OCI-LY1 (cell line): ENCODE results near the gene CHRNA4.

Experiments
- H2AFZ ChIP-seq: fragments of 200-600 bp; sonication (generic), shearing (Covaris generic); 2 replicates; pipeline ENCODE4 v1.6.0; 2014; ENCODE audit warnings: antibody characterized with exemption, mild to moderate bottlenecking, low read length
- H3F3A ChIP-seq: fragments of 200-600 bp; sonication (generic), shearing (Covaris generic); 2 replicates; pipeline ENCODE4 v1.6.0; 2014; ENCODE audit warnings: mild to moderate bottlenecking, antibody characterized with exemption, low read length, moderate library complexity; ENCODE audit not compliant: insufficient read depth
- H3K27ac ChIP-seq: fragments of 200-600 bp; sonication (generic); 2 replicates; pipeline ENCODE4 v1.5.1; 2014; ENCODE audit warnings: low read length, mixed run types, mild to moderate bottlenecking, low read depth; ENCODE audit not compliant: poor library complexity, severe bottlenecking
- H3K27me3 ChIP-seq: fragments of 200-600 bp; sonication (generic); 2 replicates; pipeline ENCODE4 v1.6.0; 2014; ENCODE audit warnings: antibody characterized with exemption, mild to moderate bottlenecking, low read length, moderate library complexity; ENCODE audit not compliant: insufficient read depth
- H3K36me3 ChIP-seq: fragments of 200-600 bp; sonication (generic); 2 replicates; pipeline ENCODE4 v1.6.1; 2014; ENCODE audit warnings: mild to moderate bottlenecking, antibody characterized with exemption, low read length, moderate library complexity, mixed read lengths; ENCODE audit not compliant: insufficient read depth
- H3K4me1 ChIP-seq: fragments of 200-600 bp; sonication (generic); 2 replicates; pipeline ENCODE4 v1.5.1; 2014; ENCODE audit warnings: mild to moderate bottlenecking, low read length, moderate library complexity; ENCODE audit not compliant: insufficient read depth, severe bottlenecking
- H3K4me2 ChIP-seq: fragments of 200-600 bp; sonication (generic), shearing (Covaris generic); 2 replicates; pipeline ENCODE4 v1.6.1; 2014; ENCODE audit warnings: low read length
- H3K4me3 ChIP-seq: fragments of 200-600 bp; sonication (generic); 2 replicates; pipeline ENCODE4 v1.5.1; 2014; ENCODE audit warnings: low read length, low read depth, mild to moderate bottlenecking, mixed read lengths; ENCODE audit not compliant: poor library complexity, severe bottlenecking
- H3K79me2 ChIP-seq: fragments of 200-600 bp; shearing (Covaris generic); 2 replicates; pipeline ENCODE4 v1.6.1; 2016; ENCODE audit warnings: mixed run types, low read length, mixed read lengths; ENCODE audit not compliant: insufficient read depth
- H3K9ac ChIP-seq: fragments of 200-600 bp; sonication (generic), shearing (Covaris generic); 2 replicates; pipeline ENCODE4 v1.6.1; 2014; ENCODE audit warnings: mild to moderate bottlenecking, low read length, mixed read lengths
- H3K9me2 ChIP-seq: fragments of 200-600 bp; sonication (generic), shearing (Covaris generic); 2 replicates; pipeline ENCODE4 v1.6.1; 2014; ENCODE audit warnings: low read depth, mild to moderate bottlenecking, low read length, mixed read lengths
- H3K9me3 ChIP-seq: fragments of 200-600 bp; shearing (Covaris generic); 2 replicates; pipeline ENCODE4 v1.6.1; 2014; ENCODE audit warnings: low read length, mixed read lengths
- H4K20me1 ChIP-seq: fragments of 200-600 bp; sonication (generic), shearing (Covaris generic); 2 replicates; pipeline ENCODE4 v1.6.0; 2016; ENCODE audit warnings: mild to moderate bottlenecking, low read length; ENCODE audit not compliant: insufficient read depth
- CTCF ChIP-seq: fragments of 200-600 bp; sonication (generic), shearing (Covaris generic); IDR thresholded peaks from 2 replicates; pipeline ENCODE4 v1.5.1; 2017; ENCODE audit warnings: mild to moderate bottlenecking, antibody characterized with exemption, low read length, moderate library complexity, mixed read lengths
- EZH2 ChIP-seq: fragments of 200-600 bp; sonication (generic), shearing (Covaris generic); IDR thresholded peaks from 2 replicates; pipeline ENCODE4 v1.8.0; 2017; ENCODE audit warnings: borderline replicate concordance, mixed run types, mild to moderate bottlenecking, antibody characterized with exemption, low read length, moderate library complexity, mixed read lengths

Gene CHRNA4

GRCh38 chr20:63330084-63330760 is 30.9 kb downstream of the CHRNA4 start:
- no peaks in the 10 kb centered on the region for H3K9me3 ChIP-seq
- H4K20me1 ChIP-seq, result no peaks in the 10 kb centered on the region
- TF ChIP-seq EZH2 (no peak), CTCF (no peak)
- no peaks in the 10 kb centered on the region for H3F3A ChIP-seq
- no peaks in the 10 kb centered on the region for H3K79me2 ChIP-seq
- H3K9ac ChIP-seq, result no peak overlapping the region
- no peaks in the 10 kb centered on the region for H3K9me2 ChIP-seq
- no peak overlapping the region for H3K4me3 ChIP-seq
- H3K27ac ChIP-seq, result no peak overlapping the region
- peaks cover 7% of the 10 kb centered on the region; the same call in 1 of the 2 replicates for H3K27me3 ChIP-seq
- H3K36me3 ChIP-seq, result no peaks in the 10 kb centered on the region; the same call in 1 of the 2 replicates
- no peaks in the 10 kb centered on the region for H3K4me1 ChIP-seq
- no peak overlapping the region for H3K4me2 ChIP-seq
- no peak overlapping the region for H2AFZ ChIP-seq

GRCh38 chr20:63329331-63330083 is 31.6 kb downstream of the CHRNA4 start:
- Histone ChIP-seq H3K9me2 (no peaks in the 10 kb centered on the region), H3K4me3 (no peak overlapping the region), H3K79me2 (no peaks in the 10 kb centered on the region), H3K27me3 (peaks cover 7% of the 10 kb centered on the region; the same call in 1 of the 2 replicates), H3K27ac (no peak overlapping the region), H3K4me1 (no peaks in the 10 kb centered on the region), H2AFZ (no peak overlapping the region), H3K36me3 (no peaks in the 10 kb centered on the region; the same call in 1 of the 2 replicates), H3F3A (no peaks in the 10 kb centered on the region), H3K9me3 (no peaks in the 10 kb centered on the region), H3K9ac (no peak overlapping the region), H3K4me2 (no peak overlapping the region), H4K20me1 (no peaks in the 10 kb centered on the region)
- TF ChIP-seq CTCF (no peak), EZH2 (no peak)

- TF ChIP-seq CTCF (no peak), EZH2 (no peak)
- Histone ChIP-seq H3K9ac (no peak overlapping the region), H3K9me2 (no peaks in the 10 kb centered on the region), H3K27ac (no peak overlapping the region), H3K9me3 (no peaks in the 10 kb centered on the region), H3K4me2 (no peak overlapping the region), H3K79me2 (no peaks in the 10 kb centered on the region), H3F3A (no peaks in the 10 kb centered on the region), H3K36me3 (no peaks in the 10 kb centered on the region; the same call in 1 of the 2 replicates), H2AFZ (no peak overlapping the region), H3K4me3 (no peak overlapping the region), H3K4me1 (no peaks in the 10 kb centered on the region), H3K27me3 (peaks cover 7% of the 10 kb centered on the region; the same call in 1 of the 2 replicates), H4K20me1 (no peaks in the 10 kb centered on the region)
Observed at GRCh38 chr20:63328718-63329275, 32.4 kb downstream of the CHRNA4 start.
